PFSK-1 (cell line): ENCODE measurements around the gene NOXA1.
A peak's percentile ranks its signal among the peaks of the same experiment; 100 is the strongest.

Experiments
- FOXP2 ChIP-seq: optimal IDR thresholded peaks from 2 replicates; pipeline ENCODE3; 2011; ENCODE audit warnings: borderline replicate concordance, control low read depth, inconsistent platforms; ENCODE audit not compliant: insufficient read depth; ENCODE audit errors: extremely low read length, extremely low read depth
- POLR2AphosphoS5 ChIP-seq: IDR thresholded peaks from 2 replicates; pipeline ENCODE4 v1.6.1; 2012; ENCODE audit warnings: low read depth, mild to moderate bottlenecking, control low read depth, low read length, moderate library complexity
- REST ChIP-seq, 2 experiments: IDR thresholded peaks; 2 replicates each; pipeline versions ENCODE4 v1.6.1 to v1.8.0; 2011 to 2012; ENCODE audit warnings: low read depth in 2 of 2, low read length in 2 of 2, control low read depth in 1 of 2, inconsistent platforms in 1 of 2, mild to moderate bottlenecking in 1 of 2, moderate library complexity in 1 of 2; ENCODE audit not compliant: insufficient read depth in 1 of 2
- SIN3A ChIP-seq: IDR thresholded peaks from 2 replicates; pipeline ENCODE4 v1.6.1; 2012; ENCODE audit warnings: mild to moderate bottlenecking, low read length, moderate library complexity, borderline replicate concordance; ENCODE audit not compliant: insufficient read depth
- TAF1 ChIP-seq: IDR thresholded peaks from 2 replicates; pipeline ENCODE4 v1.6.1; 2012; ENCODE audit warnings: low read length, control low read depth, borderline replicate concordance; ENCODE audit not compliant: insufficient read depth

DNA sequence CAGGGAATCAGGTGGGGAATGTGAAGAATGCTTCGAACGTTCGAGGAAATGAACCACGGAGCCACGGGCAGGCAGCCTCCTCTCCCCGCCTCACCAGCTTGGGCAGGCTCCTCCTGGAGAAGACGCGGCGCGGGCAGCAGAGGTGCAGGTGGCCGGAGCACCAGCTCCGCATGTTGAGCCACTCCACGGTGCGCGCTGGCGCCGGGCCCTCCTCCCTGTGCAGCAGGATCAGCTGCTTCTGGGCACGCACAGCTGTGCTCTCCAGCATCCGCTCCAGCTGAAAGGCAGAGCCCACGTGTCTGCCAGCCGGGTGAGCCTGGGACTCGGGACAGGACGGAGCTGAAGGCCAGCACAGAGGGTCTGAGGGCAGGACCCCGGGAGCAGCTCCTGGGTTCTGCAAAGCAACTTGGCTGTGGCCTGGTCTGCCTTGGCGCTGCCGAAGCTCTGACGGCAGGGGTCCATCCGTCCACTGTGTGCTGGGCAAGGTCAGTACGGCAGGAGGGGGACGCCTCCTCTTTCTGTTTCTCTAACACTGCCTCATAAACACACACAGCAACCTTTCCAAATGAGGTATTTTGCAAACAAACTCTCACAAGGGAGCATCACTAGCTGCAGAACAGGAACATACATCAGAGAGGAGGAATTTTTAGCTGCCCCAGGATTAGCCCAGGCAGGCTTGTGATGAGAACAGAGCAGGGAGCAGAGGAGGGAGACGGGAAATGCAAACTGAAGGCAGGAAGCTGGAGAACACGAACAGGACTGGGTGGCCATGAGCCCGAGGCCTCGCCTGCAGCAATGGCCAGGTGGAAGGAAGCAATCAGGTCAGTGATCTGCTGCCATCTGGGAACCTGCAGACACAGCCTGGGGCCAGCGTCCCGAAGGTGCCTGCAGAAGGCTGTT is 56.0 kb downstream of the NOXA1 start:
- TF ChIP-seq POLR2AphosphoS5, result no peak
- no peak for TF ChIP-seq TAF1
- TF ChIP-seq REST (IDR thresholded peaks at IDR 0.05; ENCODE audit: insufficient read depth in 1 of 2, low read depth in 2 of 2, low read length in 2 of 2), result no peak
- TF ChIP-seq SIN3A, result no peak
- TF ChIP-seq FOXP2, result peak; percentile 41
